Measurements from ENCODE around the gene SFRP5. TPM values are rescaled to one million over a fixed set of nuclear protein-coding genes. Genes with fewer than 3 reads are reported as not detected.
A peak's percentile ranks its signal among the peaks of the same experiment; 100 is the strongest.

Gene SFRP5
- total RNA-seq, 8 experiments from 2014 or later, result 0.17 to 0.98 (median 0.60) TPM; not detected in 1

DNA sequence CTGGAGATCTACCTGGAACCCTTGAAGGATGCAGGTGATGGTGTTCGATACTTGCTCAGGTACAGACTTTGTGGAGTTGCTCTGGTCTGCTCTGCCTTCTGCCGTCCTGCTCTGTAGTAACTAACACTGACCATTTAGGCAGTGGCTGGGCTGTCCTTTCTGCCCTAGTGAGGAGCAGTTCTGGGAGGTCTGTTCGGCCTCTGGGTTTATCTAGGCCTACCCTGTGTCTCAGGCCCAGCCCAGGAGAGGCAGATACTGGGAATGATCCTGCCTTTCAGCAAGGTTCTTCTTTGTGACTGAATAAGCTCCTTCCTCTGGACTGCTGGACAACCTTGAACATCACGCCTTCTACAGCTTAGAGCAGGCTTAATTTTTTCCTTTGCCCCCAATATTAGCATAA is 33.2 kb downstream of the SFRP5 start:
- Histone ChIP-seq H3K4me3 (no peak overlapping the region), H3K27ac (no peak overlapping the region), H3K4me1 (replicated peaks in 1 of 2) (peaks cover 10 to 11% of the 10 kb centered on the region in 2 donors)
- in situ Hi-C loops (cut with MboI; ENCODE audit: low pct_unique_long_range_greater_than_20kb in 2 of 9, low sequenced_read_pairs in 9 of 9, unreplicated experiment in 9 of 9), result no loop called here
- 90 to 100% (median 100%) methylated on average over 1 to 3 of the region's 4 CpGs; no CpG with 5 or more reads in 3 of the 10 experiments for WGBS, 10 experiments
- ATAC-seq (replicated peaks in 6 of 8), result no peak

DNA sequence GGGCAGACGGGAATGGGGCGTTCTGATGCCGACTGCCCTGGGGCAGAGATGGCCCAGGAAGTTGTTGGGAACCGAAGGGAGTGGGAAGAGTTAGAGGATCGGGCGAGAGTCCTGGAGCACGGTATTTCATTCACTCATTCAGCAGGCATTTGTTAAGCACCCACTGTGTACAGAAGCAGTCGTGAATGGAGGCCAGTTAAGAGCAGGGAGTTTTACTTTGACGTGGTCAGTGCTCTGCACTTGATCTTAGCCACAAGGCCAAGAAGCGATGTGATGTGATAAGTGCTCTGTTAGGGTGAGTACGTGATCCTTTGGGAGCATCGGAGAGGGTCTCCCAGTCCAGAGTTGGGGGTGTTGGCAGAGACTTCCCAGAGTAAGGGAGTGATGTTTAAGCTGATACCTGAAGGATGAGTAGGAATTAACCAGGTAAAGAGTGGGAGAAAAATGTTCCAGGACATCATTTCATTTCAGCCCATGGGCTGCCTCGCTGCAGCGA is 34.0 kb downstream of the SFRP5 start:
- ATAC-seq (replicated peaks in 6 of 8), result peak in 1 of 8 experiments; percentile 0
- no peak overlapping the region for H3K27ac ChIP-seq
- H3K4me1 ChIP-seq (replicated peaks in 1 of 2), result peaks cover 10 to 11% of the 10 kb centered on the region in 2 donors
- in situ Hi-C loops (cut with MboI; ENCODE audit: low pct_unique_long_range_greater_than_20kb in 2 of 9, low sequenced_read_pairs in 9 of 9, unreplicated experiment in 9 of 9), result no loop called here
- 0 to 100% (median 43%) methylated on average over 1 to 10 of the region's 14 CpGs; no CpG with 5 or more reads in 1 of the 10 experiments for WGBS, 10 experiments
- H3K4me3 ChIP-seq, result peak overlapping the region; percentile 75 to 94 (median 83)

DNA sequence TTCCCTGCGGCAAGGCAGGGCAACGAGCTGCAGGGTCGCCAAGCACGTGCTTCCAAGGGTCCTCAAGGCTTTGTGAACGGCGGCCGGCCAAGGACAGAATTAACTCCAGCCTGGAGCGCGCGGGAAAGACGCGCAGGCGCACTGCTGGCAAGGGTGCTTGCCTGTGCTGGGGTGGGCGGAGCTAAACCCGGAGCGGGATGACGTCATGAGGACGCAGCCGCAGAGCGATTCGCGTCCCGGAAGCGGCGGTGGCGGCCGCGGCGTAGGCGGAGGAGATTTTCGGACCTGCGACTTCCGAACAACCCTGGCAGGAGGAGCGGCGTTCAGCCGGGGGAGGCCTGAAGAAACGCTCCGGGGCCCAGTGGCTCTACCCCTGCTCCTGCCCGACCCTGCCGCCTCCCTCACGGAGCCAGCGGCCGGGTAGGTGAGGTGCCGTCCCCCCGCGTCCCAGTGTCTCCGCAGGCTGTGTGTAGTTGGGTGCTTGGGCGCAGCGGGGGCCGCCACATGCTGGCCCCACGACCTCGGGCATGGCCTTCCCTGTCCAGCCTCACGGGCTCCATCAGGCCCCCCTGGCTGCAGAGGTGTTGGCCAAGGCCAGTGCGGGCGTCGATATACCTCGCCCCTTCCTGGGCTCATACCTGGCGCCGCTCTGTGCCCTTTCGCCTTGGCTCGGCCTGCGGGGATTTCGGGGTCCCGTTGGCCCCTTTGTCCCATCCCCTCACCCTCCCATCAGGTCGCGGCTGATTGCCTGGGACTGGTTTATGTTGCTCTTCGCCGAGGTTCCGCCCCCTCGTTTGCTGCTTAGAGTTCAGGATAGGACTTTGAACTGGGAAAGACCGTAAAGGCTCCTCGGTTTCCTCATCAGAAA is 34.7 kb downstream of the SFRP5 start, which contains the start of gene ZFYVE27:
ZFYVE27 (plus strand) TSS at position 227 of the 868 bp plus-strand sequence. CDS start 1,350 bp downstream, outside the sequence.
- Histone ChIP-seq H3K27ac (peak within 1 kb of the TSS; percentile 61 to 75), H3K4me3 (peak within 1 kb of the TSS; percentile 75 to 94 (median 83)), H3K4me1 (replicated peaks in 1 of 2) (peaks cover 10 to 11% of the 10 kb centered on the region in 2 donors)
- peak; percentile 75 to 93 (median 88) for ATAC-seq (replicated peaks in 6 of 8)
- WGBS, 10 experiments, result 0 to 7% (median 1%) methylated on average over 2 to 23 of the region's 72 CpGs; no CpG with 5 or more reads in 4 of the 10 experiments
- in situ Hi-C loops (cut with MboI; ENCODE audit: low pct_unique_long_range_greater_than_20kb in 2 of 9, low sequenced_read_pairs in 9 of 9, unreplicated experiment in 9 of 9), result no loop called here

DNA sequence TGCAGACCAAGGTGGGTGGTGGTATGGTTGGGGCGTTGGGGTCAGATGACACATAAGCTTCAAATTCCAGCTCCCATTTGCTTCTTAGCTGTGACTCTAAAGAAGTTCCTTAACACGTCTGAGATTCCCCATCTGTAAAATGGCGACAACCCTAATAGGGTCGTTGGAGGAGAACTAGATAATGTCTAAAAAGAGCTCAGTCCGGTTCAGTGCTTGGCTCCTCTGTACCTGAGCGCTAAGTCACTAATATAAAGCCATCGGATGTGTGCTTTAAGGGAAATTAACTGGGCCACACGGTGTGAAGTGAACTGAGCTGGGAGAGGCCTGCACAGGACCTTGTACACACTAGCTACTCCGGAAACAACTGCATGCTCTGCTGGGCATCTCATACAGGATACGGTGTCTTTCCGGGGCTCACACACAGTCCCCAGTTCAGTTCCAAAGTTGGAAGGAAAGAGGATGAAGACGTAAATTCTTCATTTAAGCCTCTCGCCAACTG is 35.3 kb downstream of the SFRP5 start:
- in situ Hi-C loops (cut with MboI; ENCODE audit: low pct_unique_long_range_greater_than_20kb in 2 of 9, low sequenced_read_pairs in 9 of 9, unreplicated experiment in 9 of 9), result no loop called here
- peaks cover 10 to 11% of the 10 kb centered on the region in 2 donors for H3K4me1 ChIP-seq (replicated peaks in 1 of 2)
- H3K4me3 ChIP-seq, result peak overlapping the region in 1 of 5 donors; percentile 83
- H3K27ac ChIP-seq, result no peak overlapping the region
- ATAC-seq (replicated peaks in 6 of 8), result peak in 3 of 8 experiments; percentile 5 to 11 (median 7)
- 64 to 100% (median 87%) methylated on average over 1 to 10 of the region's 13 CpGs; no CpG with 5 or more reads in 2 of the 10 experiments for WGBS, 10 experiments

DNA sequence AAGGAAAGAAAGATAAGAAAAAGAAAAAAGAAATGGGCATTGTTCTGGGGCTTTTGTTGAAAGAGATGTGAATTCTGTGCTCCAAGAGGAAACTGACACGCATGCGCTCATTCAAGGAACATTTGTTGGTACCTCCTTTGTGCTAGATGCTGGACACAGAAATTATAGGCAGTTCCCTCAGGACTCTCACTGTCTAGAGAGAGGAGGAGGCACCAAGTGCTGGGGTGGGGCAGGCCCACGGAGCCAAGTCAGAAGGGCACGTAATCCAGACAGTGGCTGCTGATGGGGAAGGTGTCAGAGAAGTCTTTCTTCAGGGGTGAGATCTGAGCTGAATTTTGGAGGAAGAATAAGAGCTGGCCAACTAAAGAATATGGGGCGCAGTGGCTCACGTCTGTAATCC is 37.8 kb downstream of the SFRP5 start:
- Histone ChIP-seq H3K27ac (no peak overlapping the region), H3K4me3 (no peak overlapping the region), H3K4me1 (replicated peaks in 1 of 2) (peaks cover 10 to 11% of the 10 kb centered on the region in 2 donors)
- ATAC-seq (replicated peaks in 6 of 8), result no peak
- in situ Hi-C loops (cut with MboI; ENCODE audit: low pct_unique_long_range_greater_than_20kb in 2 of 9, low sequenced_read_pairs in 9 of 9, unreplicated experiment in 9 of 9), result no loop called here
- 71 to 93% (median 82%) methylated on average over 2 to 5 of the region's 6 CpGs; no CpG with 5 or more reads in 1 of the 10 experiments for WGBS, 10 experiments

DNA sequence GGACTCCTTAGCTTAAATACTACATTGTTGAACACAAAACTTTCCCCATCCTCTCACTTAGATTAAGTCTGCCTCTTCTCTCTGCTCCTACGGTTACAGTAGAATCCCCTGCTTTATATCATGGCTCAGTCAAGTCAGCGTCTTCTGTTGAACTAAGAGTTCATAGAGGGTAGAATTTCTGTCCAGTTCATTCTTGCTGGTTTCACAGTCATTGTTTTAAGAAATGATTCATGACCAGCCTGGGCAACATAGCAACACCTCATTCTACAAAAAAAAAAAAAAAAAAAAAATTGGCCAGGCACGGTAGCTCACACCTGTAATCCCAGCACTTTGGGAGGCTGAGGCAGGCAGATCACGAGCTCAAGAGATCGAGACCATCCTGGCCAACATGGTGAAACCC is 38.5 kb downstream of the SFRP5 start:
- H3K4me1 ChIP-seq (replicated peaks in 1 of 2), result peaks cover 7 to 8% of the 10 kb centered on the region in 2 donors
- no peak for ATAC-seq (replicated peaks in 6 of 8)
- WGBS, 10 experiments, result 50 to 93% (median 80%) methylated on average over 1 to 4 of the region's 5 CpGs; no CpG with 5 or more reads in 1 of the 10 experiments
- in situ Hi-C loops (cut with MboI; ENCODE audit: low pct_unique_long_range_greater_than_20kb in 2 of 9, low sequenced_read_pairs in 9 of 9, unreplicated experiment in 9 of 9), result no loop called here
- H3K4me3 ChIP-seq, result no peak overlapping the region
- H3K27ac ChIP-seq, result no peak overlapping the region

DNA sequence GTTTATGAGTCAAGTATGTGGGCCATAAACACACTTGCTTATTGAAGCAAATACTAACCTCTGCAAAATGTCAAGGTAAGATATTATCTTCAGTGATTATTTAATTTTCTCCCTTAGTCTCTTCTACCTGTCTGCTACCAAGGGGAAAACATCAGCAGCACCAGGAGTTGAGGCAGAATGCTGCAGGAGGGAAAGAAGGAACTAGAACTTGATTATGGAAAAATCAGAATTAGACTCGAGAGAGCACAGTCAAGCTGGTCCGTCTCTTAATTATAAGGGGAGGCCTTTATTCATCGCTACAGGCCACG is 39.8 kb downstream of the SFRP5 start:
- in situ Hi-C loops (cut with MboI; ENCODE audit: low pct_unique_long_range_greater_than_20kb in 2 of 9, low sequenced_read_pairs in 9 of 9, unreplicated experiment in 9 of 9), result no loop called here
- 0 to 100% (median 61%) methylated on average over 1 to 4 of the region's 4 CpGs; no CpG with 5 or more reads in 1 of the 10 experiments for WGBS, 10 experiments
- H3K4me3 ChIP-seq, result no peak overlapping the region
- H3K27ac ChIP-seq, result no peak overlapping the region
- no peak for ATAC-seq (replicated peaks in 6 of 8)
- peaks cover 2 to 3% of the 10 kb centered on the region in 2 donors for H3K4me1 ChIP-seq (replicated peaks in 1 of 2)

DNA sequence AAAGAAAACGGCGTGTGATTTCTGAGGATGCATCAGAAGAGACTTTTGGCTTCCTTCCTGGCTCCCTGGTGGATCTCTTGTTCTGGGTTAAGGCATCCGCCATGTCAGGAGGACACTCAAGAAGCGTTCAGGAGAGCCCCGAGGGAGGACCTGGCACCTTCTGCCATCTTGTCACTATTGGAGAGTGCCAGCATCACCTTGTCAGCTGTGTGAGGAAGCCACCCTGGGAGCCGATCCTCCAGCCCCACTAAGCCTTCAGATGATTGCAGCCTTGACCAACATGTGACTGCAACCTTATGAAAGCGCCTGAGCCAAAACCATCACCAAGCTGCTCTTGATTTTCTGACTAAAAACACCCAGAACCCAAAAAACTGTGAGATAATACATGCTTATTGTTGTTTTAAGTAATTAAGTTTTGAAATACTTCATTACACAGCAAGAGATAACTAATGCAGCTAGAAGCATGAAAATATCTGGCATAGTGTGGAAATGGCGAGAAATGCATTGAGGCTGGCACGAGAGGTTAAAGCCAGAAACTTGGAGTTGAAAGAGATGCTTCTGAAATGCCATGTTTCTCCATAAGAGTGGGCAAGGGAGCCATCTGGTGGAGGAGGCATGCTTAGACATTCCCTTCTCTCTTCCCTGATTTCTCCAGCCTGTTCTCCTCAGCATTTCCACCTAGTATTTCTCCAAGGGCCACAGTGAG is 40.3 kb downstream of the SFRP5 start:
- peaks cover 0 to under 1% of the 10 kb centered on the region in 2 donors for H3K4me1 ChIP-seq (replicated peaks in 1 of 2)
- H3K4me3 ChIP-seq, result no peak overlapping the region
- no peak overlapping the region for H3K27ac ChIP-seq
- 0 to 67% (median 22%) methylated on average over 2 to 5 of the region's 9 CpGs for WGBS, 10 experiments
- peak; percentile 73 to 91 (median 81) for ATAC-seq (replicated peaks in 6 of 8)
- in situ Hi-C loops (cut with MboI; ENCODE audit: low pct_unique_long_range_greater_than_20kb in 2 of 9, low sequenced_read_pairs in 9 of 9, unreplicated experiment in 9 of 9), result no loop called here

DNA sequence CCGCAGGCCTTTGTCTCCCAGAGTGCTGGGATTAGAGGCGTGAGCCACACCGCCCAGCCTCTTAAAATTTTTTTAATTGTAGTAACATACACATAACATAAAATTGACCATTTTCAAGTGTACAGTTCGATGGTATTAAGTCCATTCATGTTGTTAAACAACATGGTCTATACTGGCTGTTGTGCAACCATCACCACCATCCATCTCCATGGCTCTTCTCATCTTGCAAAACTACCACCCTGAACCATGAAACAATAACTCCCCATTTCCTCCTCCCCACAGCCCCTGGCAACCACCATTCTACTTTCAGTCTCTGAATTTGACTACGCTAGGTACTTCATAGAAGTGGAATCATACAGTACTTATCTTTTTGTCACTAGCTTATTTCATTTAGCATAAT is 42.8 kb downstream of the SFRP5 start:
- 70 to 100% (median 93%) methylated on average over 1 to 5 of the region's 5 CpGs for WGBS, 10 experiments
- ATAC-seq (replicated peaks in 6 of 8), result no peak
- Histone ChIP-seq H3K4me3 (no peak overlapping the region), H3K4me1 (replicated peaks in 1 of 2) (no peaks in the 10 kb centered on the region), H3K27ac (no peak overlapping the region)
- in situ Hi-C loops (cut with MboI; ENCODE audit: low pct_unique_long_range_greater_than_20kb in 2 of 9, low sequenced_read_pairs in 9 of 9, unreplicated experiment in 9 of 9), result no loop called here

DNA sequence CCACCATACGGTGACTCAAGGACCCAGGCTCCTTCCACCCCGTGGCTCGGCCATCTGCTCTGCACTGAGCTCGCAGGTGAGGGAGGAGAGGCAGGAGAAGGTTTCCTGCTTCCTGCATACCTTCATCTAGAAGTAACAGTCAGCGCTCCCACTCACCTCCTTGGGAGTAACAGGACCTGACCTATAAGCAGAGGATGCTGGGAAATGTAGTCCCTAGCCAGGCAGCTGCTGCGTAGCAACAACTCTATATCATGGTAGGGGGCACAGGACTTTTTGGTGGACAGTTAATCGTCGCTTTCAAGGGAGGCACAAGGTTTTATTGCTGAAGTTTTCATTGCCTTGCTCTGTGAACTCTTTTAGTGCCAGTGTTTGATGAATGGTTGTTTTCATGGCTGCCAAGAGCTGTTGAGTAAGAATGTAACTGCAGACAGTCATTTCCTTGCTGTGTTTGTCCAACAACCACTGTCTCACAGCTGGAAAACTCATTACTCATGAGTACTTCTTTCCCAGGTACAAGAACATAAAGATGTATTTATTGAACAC is 45.1 kb downstream of the SFRP5 start:
- peak in 4 of 8 experiments; percentile 21 to 72 (median 32) for ATAC-seq (replicated peaks in 6 of 8)
- in situ Hi-C loops (cut with MboI; ENCODE audit: low pct_unique_long_range_greater_than_20kb in 2 of 9, low sequenced_read_pairs in 9 of 9, unreplicated experiment in 9 of 9), result no loop called here
- H3K4me1 ChIP-seq (replicated peaks in 1 of 2), result no peaks in the 10 kb centered on the region
- H3K27ac ChIP-seq, result no peak overlapping the region
- 13 to 83% (median 33%) methylated on average over 1 to 8 of the region's 8 CpGs; no CpG with 5 or more reads in 3 of the 10 experiments for WGBS, 10 experiments
- no peak overlapping the region for H3K4me3 ChIP-seq

DNA sequence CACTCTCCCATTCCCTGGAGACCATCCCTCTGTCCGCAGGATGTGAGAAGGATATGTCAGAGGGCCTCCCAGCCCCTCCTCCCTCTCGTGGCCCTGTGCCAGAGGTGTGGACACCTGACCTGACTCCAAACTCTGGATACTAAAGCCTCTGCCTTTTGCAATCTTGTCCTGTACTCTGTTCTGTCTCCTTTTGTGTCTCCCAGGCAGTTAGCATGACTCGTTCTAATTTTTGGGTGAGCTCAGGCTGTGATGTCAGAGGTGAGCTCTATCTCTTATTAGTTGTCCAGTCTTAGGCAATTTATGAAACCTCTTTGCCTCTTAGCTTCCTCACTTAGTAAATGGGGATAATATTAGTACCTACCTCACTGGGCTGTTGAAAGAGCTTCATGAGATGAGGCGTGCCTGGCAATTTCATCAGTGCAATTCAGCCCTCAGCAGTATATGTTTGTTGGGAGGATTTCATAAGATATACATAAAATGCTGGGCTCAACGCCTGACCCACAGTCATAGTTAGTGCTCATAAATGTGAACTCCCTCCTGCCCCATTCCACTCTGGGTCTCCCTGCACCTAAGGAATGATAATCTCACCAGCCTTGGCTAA is 47.4 kb downstream of the SFRP5 start:
- WGBS, 10 experiments, result 14 to 100% (median 52%) methylated on average over 1 to 5 of the region's 5 CpGs
- Histone ChIP-seq H3K27ac (no peak overlapping the region), H3K4me3 (no peak overlapping the region), H3K4me1 (replicated peaks in 1 of 2) (peaks cover 0 to under 1% of the 10 kb centered on the region in 2 donors)
- peak in 6 of 8 experiments; percentile 17 to 88 (median 67) for ATAC-seq (replicated peaks in 6 of 8)
- in situ Hi-C loops (cut with MboI; ENCODE audit: low pct_unique_long_range_greater_than_20kb in 2 of 9, low sequenced_read_pairs in 9 of 9, unreplicated experiment in 9 of 9), result no loop called here

DNA sequence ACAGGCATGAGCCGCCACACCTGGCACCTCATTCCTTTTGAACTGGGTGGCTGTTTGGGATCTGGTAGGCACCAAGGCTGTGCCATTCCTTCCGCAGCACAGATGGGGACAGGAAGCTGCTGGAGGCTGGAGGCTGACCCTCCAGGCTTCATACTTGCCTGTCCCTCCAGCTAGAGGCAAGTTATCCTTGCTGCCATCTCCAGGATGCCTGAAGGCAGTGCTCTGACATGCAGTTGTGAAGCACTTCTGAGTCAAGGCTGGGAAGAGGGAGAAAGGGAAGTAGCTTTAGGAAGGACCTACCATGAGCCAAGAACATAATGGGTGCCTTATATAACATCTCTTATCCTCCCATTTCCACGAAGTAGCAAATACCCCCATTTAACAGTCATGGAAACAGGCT is 48.8 kb downstream of the SFRP5 start:
- 14 to 100% (median 63%) methylated on average over 1 of the region's 3 CpGs; no CpG with 5 or more reads in 6 of the 10 experiments for WGBS, 10 experiments
- Histone ChIP-seq H3K27ac (no peak overlapping the region), H3K4me3 (no peak overlapping the region), H3K4me1 (replicated peaks in 1 of 2) (peaks cover 11% of the 10 kb centered on the region in 2 donors)
- no peak for ATAC-seq (replicated peaks in 6 of 8)
- in situ Hi-C loops (cut with MboI; ENCODE audit: low pct_unique_long_range_greater_than_20kb in 2 of 9, low sequenced_read_pairs in 9 of 9, unreplicated experiment in 9 of 9), result no loop called here

All from motor neuron (in vitro differentiated cells).